Breast epithelium (tissue), 4 donors: Measurements from ENCODE around the gene CRTC3. TPM values are rescaled to one million over a fixed set of nuclear protein-coding genes. Genes with fewer than 3 reads are reported as not detected.
A peak's percentile ranks its signal among the peaks of the same experiment; 100 is the strongest.

ENCODE experiments used
- DNase-seq, 2 donors: peaks; one replicate each; pipeline ENCODE4 v3.0.0-alpha.2; 2019; ENCODE audit warnings: low spot score in 2 of 2
- H3K27ac ChIP-seq, 2 donors: fragments of 200-600 bp; sonication (generic) in 1 of 2; one replicate each; pipeline ENCODE4 v1.5.1; 2016 to 2019; ENCODE audit warnings: mild to moderate bottlenecking in 1 of 2
- H3K27me3 ChIP-seq, 2 donors: fragments of 200-600 bp; sonication (generic) in 1 of 2; one replicate each; pipeline versions ENCODE4 v1.5.1 to v1.6.0; 2017 to 2019; ENCODE audit warnings: control low read depth in 1 of 2, mild to moderate bottlenecking in 1 of 2
- H3K36me3 ChIP-seq: fragments of 200-600 bp; one replicate; pipeline ENCODE4 v1.5.1; 2019
- H3K4me1 ChIP-seq, 2 donors: fragments of 200-600 bp; sonication (generic); one replicate each; pipeline ENCODE4 v1.5.1; 2016 to 2019; ENCODE audit warnings: control low read depth in 1 of 2
- H3K4me3 ChIP-seq, 3 donors: fragments of 200-600 bp; sonication (generic); 1 replicate in 2 of 3; 2 replicates in 1 of 3; pipeline ENCODE4 v1.5.1; 2016 to 2019; ENCODE audit warnings: mild to moderate bottlenecking in 3 of 3, moderate library complexity in 2 of 3
- H3K9me3 ChIP-seq, 2 donors: fragments of 200-600 bp; sonication (generic) in 1 of 2; one replicate each; pipeline ENCODE4 v1.5.1; 2016 to 2019; ENCODE audit warnings: control low read depth in 1 of 2
- POLR2A ChIP-seq: fragments of 450-650 bp; IDR thresholded peaks from one replicate; pipeline ENCODE4 v1.6.1; 2016; ENCODE audit warnings: antibody characterized with exemption, mild to moderate bottlenecking, moderate library complexity
- POLR2AphosphoS5 ChIP-seq, 3 donors: sonication (generic); formaldehyde crosslinking; IDR thresholded peaks; one replicate each; pipeline ENCODE4 v1.6.1; 2017; ENCODE audit warnings: antibody characterized with exemption in 3 of 3
- intact Hi-C: fragments of 100-400 bp; cut with DNase I; formaldehyde crosslinking; loops from one replicate; pipeline ENCODE4 v1.15.1; 2023; ENCODE audit warnings: low total_unique reads
- total RNA-seq, 3 donors: library from RNA; depleted of rRNA; stranded (reverse); fragments of >200 nt; gene quantifications; one replicate each; pipeline ENCODE4 v1.1.0, GENCODE V29; 2016
- TF ChIP-seq, protein P1 (sequence below), 3 donors: fragments of 450-650 bp; IDR thresholded peaks; one replicate each; pipeline ENCODE4 v1.5.1; 2016 to 2017; ENCODE audit warnings: antibody characterized with exemption in 3 of 3, mild to moderate bottlenecking in 3 of 3, moderate library complexity in 3 of 3

The CRTC3 gene
- total RNA-seq, 3 donors from 2014 or later = 29.4 to 40.6 (median 36.2) TPM

DNA sequence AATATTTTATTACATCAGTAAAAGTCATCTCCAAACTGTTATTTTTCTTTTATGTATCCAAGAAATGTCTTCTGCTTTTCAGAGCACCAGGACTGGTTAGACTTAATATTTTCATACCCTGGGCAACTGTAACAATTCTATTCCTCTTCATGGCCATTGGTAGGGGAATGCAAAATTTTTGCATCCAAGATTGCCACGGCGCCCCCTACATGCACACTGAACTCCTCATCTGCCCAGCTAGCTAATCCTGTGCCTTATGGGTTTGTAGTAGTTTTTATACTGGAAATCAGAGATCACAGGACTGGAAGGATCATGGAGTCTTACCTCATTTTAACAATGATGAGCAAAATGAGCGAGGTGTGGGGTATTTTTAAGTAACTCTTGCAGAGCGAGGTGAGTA lies 74.2 kb downstream of the CRTC3 start:
- Histone ChIP-seq H3K4me1 (no peaks in the 10 kb centered on the region), H3K9me3 (no peaks in the 10 kb centered on the region), H3K27me3 (no peaks in the 10 kb centered on the region), H3K4me3 (no peak overlapping the region), H3K27ac (no peak overlapping the region), H3K36me3 (no peaks in the 10 kb centered on the region)
- TF ChIP-seq, protein P1, sequence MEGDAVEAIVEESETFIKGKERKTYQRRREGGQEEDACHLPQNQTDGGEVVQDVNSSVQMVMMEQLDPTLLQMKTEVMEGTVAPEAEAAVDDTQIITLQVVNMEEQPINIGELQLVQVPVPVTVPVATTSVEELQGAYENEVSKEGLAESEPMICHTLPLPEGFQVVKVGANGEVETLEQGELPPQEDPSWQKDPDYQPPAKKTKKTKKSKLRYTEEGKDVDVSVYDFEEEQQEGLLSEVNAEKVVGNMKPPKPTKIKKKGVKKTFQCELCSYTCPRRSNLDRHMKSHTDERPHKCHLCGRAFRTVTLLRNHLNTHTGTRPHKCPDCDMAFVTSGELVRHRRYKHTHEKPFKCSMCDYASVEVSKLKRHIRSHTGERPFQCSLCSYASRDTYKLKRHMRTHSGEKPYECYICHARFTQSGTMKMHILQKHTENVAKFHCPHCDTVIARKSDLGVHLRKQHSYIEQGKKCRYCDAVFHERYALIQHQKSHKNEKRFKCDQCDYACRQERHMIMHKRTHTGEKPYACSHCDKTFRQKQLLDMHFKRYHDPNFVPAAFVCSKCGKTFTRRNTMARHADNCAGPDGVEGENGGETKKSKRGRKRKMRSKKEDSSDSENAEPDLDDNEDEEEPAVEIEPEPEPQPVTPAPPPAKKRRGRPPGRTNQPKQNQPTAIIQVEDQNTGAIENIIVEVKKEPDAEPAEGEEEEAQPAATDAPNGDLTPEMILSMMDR (IDR thresholded peaks at IDR 0.05) = no peak
- TF ChIP-seq POLR2A (no peak), POLR2AphosphoS5 (IDR thresholded peaks at IDR 0.05) (no peak)
- intact Hi-C loops = no loop called here
- DNase-seq = no peak

DNA sequence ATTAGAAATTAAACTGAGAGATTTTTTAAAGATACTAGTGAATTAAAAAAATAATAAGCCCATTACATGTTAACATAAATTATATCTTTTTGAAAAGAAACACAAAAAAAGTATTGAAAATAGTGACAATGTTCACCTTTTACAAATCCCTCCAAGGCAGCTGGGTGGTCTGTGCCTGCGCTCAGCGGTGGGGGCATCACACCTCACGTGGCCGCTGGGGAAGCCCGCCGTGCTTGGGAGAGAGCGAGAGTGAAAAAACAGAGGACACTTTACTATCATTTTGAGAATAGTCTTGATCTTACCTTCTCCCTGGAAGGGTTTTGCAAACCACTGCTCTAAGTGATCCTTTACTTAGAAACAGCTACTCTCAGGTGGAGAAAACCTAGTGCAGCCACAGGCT lies 76.9 kb downstream of the CRTC3 start:
- TF ChIP-seq POLR2A (no peak), POLR2AphosphoS5 (IDR thresholded peaks at IDR 0.05) (no peak)
- TF ChIP-seq, protein P1 (IDR thresholded peaks at IDR 0.05) = no peak
- no peak for DNase-seq
- H3K36me3 ChIP-seq = no peaks in the 10 kb centered on the region
- intact Hi-C loops = no loop called here
- no peaks in the 10 kb centered on the region for H3K4me1 ChIP-seq
- no peaks in the 10 kb centered on the region for H3K9me3 ChIP-seq
- H3K27me3 ChIP-seq = no peaks in the 10 kb centered on the region
- no peak overlapping the region for H3K4me3 ChIP-seq
- no peak overlapping the region for H3K27ac ChIP-seq

DNA sequence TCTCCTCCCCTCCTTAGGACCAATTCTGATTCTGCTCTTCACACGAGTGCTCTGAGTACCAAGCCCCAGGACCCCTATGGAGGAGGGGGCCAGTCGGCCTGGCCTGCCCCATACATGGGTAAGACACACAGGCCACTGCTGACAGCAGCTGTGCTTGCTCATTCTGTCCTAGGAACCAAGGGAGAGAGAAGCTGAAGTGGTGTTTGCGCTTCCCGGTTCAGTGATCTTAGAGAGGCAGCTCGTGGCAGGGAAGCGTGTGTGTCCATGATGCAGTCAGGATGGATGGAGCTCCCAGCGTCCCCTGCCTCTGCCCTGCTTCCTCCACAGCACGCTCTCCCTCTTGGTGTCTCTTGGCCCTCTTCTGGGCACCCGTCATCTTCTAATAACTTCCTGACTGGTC lies 77.6 kb downstream of the CRTC3 start:
- no peaks in the 10 kb centered on the region for H3K36me3 ChIP-seq
- intact Hi-C loops = no loop called here
- no peak for TF ChIP-seq POLR2A
- TF ChIP-seq POLR2AphosphoS5 (IDR thresholded peaks at IDR 0.05) = no peak
- TF ChIP-seq, protein P1 (IDR thresholded peaks at IDR 0.05) = no peak

DNA sequence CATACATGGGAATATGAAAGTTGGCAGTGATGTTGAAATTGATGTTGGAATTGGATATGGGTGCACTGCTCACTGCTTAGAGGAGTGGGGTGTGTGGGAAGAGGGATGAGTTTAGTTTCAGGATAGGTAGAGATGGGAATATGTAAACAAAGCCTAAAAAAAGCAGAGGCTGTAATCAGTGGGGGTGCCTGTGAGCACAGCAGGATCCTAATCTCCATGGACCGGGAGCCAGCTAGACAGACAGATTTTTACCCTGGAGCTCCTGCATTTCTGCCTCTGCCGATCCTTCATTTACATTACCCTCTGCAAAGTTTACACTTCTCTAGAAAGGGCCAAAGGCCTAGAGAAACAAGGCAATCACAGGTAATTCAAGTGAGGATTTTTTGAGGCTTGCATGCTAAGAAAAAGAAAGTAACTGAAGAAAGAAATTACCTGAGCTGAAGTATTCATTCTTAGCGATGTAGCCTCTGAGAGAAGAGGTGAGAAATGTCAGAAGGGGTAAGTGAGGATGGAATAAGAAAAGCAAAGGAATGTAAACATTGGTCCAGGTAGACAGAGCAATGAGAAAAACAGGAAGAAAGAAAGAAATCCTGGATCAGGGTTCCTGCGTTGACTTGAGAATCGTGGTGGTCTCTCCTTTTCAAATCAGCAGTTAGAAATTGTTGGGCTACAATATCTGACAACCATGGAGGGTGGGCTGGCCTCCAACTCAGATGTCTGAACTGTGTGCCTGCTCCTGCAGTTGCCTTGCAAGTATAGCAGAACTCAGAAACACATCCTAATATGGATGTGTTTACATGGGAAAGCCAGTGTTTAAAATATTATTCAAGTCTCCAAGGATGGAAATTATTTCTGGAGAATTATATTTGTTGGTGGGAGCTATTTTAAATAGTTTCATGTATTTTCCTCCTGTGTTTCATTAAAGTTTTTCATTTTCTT lies 79.8 kb downstream of the CRTC3 start:
- no peak for DNase-seq
- Histone ChIP-seq H3K27me3 (no peaks in the 10 kb centered on the region), H3K36me3 (no peaks in the 10 kb centered on the region), H3K27ac (peak overlapping the region in 1 of 2 donors; percentile 1), H3K4me3 (no peak overlapping the region), H3K9me3 (no peaks in the 10 kb centered on the region), H3K4me1 (no peaks in the 10 kb centered on the region)
- intact Hi-C loops = loop anchor here (1.0 kb wide), 1 partner anchor 44 kb away; no protein-coding TSS in a partner anchor
- TF ChIP-seq, protein P1 (IDR thresholded peaks at IDR 0.05) = no peak
- TF ChIP-seq POLR2A (no peak), POLR2AphosphoS5 (IDR thresholded peaks at IDR 0.05) (no peak)

More for the DNA sequence above, 77.6 kb downstream of the CRTC3 start:
- peak overlapping the region in 1 of 2 donors; percentile 52 for H3K27ac ChIP-seq
- no peaks in the 10 kb centered on the region for H3K9me3 ChIP-seq
- no peak overlapping the region for H3K4me3 ChIP-seq
- H3K4me1 ChIP-seq = no peaks in the 10 kb centered on the region
- no peak for DNase-seq
- no peaks in the 10 kb centered on the region for H3K27me3 ChIP-seq

DNA sequence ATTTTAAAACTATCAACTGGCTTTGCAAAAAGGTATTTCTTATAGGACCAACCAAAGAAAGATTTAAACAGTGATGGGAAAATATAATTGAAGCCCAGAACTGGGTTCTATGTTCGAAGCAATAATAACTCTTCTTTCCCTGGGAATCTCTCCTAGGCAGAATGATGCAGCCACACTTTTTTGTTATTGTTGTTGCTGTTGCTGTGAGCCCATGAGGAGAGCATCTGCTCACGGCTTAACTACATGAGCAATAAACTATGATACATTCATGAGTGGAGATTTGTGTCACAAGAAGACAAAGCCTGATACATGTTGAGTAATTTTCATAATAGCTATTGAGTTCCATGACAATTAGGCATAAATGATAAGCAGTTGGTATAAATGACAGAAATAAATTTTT lies 80.5 kb downstream of the CRTC3 start:
- Histone ChIP-seq H3K36me3 (no peaks in the 10 kb centered on the region), H3K9me3 (no peaks in the 10 kb centered on the region), H3K4me1 (no peaks in the 10 kb centered on the region), H3K27ac (peak overlapping the region in 1 of 2 donors; percentile 11), H3K4me3 (no peak overlapping the region), H3K27me3 (no peaks in the 10 kb centered on the region)
- no peak for DNase-seq
- intact Hi-C loops = no loop called here
- TF ChIP-seq POLR2A = no peak
